GM18502 (cell line): ENCODE results near the gene CTNNA1.

Source experiments
- ATAC-seq: cut with Tn5 transposase; IDR thresholded peaks from one replicate; pipeline ENCODE4 v1.9.1; 2021; ENCODE audit warnings: mild to moderate bottlenecking; ENCODE audit not compliant: unreplicated experiment, poor library complexity

CTNNA1 gene

GRCh38 chr5:138955013-138955660 is 201.9 kb downstream of the CTNNA1 start:
- ATAC-seq, result no peak

DNA sequence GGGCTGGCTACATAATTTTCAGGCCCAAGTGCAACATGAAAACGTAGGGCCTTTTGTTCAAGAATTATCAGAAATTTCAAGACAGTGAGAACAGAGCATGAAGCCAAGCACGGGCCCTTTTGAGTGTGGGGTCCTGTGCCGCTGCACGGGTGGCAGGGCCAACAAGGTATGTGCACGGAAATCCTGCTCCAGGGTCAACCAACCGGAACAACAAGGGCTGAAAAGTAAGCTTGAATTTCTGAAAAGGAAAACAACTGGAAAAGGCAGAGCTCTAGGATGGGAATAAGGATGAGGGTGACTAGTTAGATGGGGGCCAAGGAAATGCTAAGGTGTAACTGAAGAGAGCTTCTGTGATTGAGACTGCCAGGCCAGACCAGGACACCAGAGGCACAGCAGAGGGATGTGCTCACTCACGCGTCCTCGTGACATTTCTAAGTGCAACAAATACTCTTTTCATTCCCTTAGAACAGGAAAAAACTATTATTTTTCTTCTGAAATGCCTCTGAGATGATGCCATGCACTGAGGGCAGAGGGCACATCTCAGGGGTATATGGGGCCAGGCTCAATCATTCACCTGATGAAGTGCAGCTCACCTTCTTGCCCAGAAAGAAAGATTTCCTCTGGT is 202.6 kb downstream of the CTNNA1 start:
- no peak for ATAC-seq

DNA sequence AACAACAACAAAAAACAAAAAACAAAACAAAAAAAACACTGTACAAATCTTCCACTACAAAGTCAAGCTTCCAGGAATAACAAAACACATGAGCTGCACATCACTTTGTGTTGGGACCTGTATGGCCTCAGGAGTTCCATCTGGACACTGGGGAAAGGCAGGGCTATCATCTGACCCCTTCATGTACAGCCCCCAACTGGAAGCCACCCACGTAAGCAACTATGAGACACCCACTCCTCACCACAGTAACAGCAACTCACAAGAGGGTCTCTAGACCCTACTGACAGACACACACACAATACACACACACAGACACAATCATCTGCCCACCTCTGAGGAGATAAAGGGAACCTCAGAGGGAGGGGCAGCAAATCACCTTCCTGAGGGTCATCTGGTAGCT is 203.6 kb downstream of the CTNNA1 start:
- no peak for ATAC-seq

- ATAC-seq, result no peak
These were observed 207.0 kb downstream of the CTNNA1 start for GRCh38 chr5:138960145-138960692.

GRCh38 chr5:138961221-138961620 is 208.0 kb downstream of the CTNNA1 start:
- ATAC-seq, result no peak

DNA sequence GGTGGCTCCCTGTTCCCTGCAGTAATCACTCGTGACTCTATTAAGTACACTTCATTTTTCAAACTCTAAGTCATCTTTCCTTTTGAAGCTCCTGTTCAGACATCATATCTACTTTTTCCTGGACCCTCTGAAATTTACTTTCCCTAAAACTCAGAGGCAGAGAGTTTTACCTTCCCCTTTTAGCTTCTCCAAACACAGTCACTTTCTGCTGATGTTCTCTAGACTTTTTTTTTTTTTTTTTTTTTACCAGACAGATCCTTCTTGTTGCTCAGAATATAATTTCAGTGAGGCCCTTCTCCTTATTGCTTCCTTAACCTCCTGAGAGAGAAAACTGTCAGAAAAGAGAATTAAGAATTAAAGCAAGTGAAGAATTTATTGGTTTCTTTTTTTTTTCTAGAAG is 208.5 kb downstream of the CTNNA1 start:
- ATAC-seq, result no peak

DNA sequence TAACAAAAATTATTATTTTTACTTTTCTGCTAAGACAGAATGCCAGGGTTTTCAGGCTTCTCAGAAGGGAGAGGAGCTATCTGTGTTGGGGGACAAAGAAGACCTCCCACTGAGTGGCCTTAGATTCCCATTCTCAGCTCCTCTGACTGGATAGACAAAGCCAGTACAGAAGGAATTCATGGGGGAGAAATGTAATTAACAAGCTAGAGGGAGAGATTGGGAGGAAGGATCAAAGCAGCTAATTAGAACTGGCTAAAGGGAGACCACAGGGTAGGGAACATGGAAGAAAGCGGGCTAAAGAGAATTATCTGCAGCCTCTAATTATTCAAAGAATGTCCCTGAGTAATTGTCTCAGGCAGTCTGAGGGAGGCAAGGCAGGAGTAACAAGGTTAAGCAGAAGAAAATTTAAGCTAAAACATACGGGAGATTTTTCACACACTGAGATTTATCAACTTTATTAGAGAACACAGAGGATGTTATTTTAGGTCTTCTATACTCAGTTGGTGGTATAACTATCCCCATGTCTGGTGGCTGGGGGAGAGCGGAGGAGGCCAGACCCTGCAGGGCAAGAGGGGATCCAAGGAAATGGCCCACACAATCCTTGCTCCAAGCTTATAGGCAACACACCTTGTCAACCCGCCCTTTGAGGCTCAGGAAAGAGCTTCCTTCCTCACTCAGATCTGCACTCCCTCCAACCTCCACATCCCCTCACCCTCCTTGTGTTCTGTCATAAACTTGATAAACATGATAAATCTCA is 209.6 kb downstream of the CTNNA1 start:
- ATAC-seq, result no peak

DNA sequence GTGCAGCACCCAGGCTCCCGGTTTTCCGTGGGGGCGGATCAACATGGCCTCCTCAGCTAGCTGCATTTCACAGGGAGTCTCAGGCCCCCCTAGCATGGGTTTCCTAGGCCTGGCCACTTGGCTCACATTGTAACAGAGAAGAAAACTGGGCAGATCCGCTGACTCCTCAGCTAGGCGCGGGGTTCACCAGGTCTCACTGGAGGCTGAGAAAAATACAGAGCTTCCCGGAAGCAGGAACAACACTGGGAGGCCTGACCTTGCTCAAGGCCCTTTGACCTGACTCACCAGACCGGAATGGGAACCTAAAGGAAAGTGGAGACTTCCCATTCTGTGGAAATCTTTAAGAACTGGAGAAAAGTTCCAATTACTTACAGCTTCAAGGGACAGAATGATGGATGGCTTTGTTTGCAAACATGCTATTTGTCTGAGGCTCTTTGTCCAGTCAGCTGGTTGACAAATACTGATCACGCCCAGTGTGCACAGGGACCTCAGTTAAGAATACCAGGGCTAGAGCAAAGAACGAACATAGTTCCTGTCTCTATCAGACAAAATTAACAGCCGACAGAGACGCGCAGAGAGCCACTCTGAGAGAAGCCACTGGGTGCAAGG is 210.6 kb downstream of the CTNNA1 start:
- ATAC-seq, result no peak

GRCh38 chr5:138964647-138965201 is 211.5 kb downstream of the CTNNA1 start:
- ATAC-seq, result no peak

DNA sequence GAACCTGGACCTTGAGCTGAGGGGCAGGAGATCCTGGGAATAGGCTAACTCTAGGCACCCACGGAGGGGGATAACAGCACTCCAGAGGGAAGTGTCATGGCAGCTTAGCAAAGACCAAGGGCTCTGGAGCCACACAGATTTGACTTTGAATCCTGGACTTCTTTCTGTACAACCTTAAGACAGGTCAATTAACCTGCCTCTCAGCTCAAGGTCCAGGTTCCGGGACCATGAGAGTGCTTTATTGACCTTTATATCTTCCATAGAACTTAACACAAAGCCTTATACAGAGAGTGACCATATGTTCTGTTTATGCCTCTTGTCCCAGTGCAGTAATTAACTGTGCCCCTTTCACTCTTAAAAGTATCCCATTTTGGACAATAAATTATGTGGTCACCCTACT is 212.4 kb downstream of the CTNNA1 start:
- no peak for ATAC-seq

- no peak for ATAC-seq
These were observed 213.2 kb downstream of the CTNNA1 start for GRCh38 chr5:138966236-138966985.

DNA sequence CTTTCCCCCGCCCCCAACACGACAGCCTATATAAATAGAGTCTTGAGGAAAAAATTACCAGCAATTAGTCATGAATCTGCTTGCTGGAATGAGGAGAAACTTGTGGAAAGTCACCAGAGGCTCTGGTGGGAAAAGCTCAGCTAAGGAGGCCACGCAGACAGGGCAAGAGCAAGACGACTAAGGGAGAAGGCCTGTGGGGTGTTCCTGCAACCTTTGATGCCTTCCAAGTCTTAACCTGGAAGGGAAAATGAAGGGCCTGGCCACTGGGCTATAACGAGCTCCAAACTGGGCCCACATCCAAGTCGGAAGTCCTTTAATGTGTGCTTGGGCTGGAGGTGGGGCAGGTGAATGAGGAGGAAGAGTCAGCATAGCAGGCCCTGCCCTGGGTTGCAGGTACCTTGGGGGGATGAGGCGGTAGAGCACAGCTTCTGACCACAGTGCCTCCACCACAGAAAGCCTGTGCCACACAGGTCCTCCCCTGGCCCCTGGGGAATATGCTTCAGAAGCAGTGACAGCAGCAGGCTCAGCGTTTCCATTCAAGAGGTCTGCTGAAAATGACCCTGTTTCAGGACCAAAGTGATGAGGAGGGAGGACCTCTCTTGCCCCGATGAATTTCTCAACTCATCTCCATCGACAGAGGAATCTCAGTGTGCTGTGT is 214.7 kb downstream of the CTNNA1 start:
- ATAC-seq, result no peak

DNA sequence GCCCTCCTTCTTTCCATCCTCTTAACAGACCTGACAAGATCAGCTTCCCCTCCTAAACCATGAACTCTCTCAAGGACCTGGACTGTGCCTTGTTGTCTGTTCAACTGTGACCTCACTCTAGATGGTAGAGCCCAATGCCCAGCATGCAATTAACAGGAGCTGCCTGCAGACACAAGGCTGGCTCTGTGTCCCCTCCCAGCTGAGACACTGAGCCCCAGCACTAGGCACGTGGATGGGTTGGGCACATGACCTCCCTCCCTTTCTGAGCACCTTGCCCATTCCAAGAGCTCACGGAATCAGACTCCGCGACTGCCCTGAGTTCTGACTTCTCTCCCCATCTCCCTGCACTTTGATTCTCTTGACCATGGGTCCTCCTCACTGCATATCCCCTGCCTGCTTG is 215.4 kb downstream of the CTNNA1 start:
- ATAC-seq, result no peak

DNA sequence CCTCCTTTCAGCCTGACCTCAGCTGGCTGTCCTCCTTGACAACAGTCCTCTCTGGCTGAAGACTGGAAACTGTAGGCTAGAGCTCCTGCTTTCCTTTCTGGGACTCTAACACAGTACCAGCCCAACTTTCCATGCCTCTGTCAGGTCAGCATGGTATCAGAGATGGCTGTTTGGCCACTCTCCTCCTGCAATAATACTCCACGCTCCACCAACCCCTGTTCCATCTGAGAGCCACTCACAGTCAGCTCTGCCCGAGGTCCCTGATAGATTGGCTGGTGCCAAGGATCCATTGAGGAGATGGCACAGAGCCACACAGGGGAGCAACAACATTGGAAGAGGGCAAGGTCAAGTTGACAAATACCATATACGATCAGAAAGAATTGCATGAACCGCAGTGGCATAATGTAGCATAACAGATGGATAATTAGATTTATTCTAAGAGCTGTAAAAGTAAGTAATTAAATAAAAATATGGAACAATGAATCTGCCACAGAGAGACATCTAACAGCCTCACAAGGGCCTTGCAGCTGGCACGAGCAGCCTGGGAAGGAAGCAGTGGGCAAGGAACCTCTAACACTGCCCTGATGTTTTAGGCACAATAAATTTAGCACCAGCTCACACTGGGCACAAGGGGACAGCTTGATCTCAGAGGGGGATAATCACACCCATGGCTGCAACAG is 216.2 kb downstream of the CTNNA1 start:
- ATAC-seq, result no peak

DNA sequence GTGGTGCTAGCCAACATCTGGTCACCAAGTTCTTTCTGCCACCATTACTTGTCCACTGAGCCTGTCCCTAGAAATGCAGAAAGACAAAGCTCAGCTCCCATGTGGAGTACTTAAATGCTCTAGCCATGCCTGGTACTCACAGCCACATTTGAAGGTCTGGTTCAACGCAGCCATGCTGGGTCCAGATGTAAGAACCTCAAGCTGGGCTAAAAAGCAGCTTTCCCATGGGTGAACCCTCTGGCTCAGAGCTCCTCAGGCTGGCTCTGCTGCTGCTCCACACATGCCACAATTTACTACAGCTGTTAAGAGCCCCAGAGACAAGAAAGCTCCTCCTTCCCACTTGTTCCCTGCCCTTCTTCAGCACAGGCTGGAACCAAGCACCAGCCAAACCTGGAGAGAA is 219.0 kb downstream of the CTNNA1 start:
- no peak for ATAC-seq

GRCh38 chr5:138972836-138973235 is 219.6 kb downstream of the CTNNA1 start:
- ATAC-seq, result no peak

DNA sequence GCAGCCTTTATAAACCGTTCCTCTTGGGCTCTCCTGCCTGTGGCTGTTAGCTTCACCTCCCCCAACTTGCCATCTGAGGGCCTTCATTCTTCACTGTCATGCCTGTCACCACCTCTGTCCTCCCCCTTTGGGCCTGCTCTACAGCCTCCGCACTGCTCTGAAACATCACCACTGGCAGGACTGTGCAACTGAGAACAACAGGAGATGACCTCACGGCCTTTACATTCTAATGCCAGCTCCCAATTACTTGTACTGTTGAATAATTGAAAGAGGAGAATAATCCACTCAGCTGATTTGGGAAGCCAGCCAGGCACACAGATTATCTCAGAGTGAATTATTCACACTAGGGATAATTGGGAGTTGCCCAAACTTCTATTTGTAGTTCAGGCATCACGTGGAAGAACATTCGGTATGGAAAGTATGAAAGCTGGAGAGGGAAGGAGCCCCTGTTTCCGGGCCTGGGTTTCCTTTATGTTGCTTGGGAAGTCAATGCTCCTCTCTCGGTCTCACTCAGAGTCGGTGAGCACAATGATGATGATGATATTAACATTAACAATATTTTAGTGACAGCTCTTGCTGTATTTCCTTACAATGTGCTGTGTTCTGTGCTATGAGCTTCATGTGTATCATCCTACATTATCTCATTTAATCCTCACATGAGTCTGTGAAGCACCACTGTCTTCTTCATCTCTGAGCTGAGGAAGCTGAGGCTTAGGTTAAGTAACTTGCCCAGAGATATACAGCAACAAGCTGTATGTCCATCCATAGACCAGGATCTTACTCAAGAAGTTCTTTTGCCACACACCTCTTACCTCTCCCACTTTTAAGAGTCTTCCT is 221.2 kb downstream of the CTNNA1 start:
- ATAC-seq, result no peak
